ENCODE results near the gene TALDO1.

The TALDO1 gene

DNA sequence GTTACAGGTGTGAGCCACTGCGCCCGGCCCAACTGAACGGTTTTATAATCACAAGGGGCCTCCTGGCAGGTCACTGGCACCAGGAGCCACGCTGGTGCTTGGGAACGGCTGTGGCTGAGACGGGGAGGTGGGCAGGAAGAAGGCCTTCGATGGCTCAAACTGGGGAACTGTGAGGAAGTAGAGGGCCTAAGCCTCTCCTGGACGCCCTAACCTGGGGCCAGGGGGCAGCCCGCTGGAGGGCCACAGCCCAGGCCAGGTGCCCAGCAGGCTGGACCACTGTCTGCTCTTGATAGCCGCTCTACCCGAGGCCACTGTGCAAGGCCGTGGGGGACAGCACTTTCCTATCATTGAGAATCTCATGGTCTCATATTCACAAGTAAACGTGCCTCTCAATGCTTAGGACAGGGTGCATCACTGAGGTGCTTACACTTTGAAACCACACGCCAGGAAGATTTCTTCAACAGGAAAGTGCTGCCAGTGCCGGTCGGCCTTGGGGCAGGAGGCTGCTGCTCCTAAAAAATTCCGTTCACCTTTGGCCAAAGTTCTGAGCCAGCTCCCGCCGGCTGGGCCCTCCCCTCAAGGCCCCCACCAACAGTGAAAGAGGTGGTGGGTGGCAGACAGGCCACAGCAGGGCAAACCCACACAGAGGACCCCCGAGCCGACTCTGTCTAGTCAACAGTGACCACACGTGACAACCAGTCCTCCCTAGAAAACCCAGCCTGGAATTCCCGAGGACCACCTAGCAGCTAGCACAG, 22.8 kb downstream of the TALDO1 start:
- no peak for DNase-seq (ENCODE audit: low read depth)

DNA sequence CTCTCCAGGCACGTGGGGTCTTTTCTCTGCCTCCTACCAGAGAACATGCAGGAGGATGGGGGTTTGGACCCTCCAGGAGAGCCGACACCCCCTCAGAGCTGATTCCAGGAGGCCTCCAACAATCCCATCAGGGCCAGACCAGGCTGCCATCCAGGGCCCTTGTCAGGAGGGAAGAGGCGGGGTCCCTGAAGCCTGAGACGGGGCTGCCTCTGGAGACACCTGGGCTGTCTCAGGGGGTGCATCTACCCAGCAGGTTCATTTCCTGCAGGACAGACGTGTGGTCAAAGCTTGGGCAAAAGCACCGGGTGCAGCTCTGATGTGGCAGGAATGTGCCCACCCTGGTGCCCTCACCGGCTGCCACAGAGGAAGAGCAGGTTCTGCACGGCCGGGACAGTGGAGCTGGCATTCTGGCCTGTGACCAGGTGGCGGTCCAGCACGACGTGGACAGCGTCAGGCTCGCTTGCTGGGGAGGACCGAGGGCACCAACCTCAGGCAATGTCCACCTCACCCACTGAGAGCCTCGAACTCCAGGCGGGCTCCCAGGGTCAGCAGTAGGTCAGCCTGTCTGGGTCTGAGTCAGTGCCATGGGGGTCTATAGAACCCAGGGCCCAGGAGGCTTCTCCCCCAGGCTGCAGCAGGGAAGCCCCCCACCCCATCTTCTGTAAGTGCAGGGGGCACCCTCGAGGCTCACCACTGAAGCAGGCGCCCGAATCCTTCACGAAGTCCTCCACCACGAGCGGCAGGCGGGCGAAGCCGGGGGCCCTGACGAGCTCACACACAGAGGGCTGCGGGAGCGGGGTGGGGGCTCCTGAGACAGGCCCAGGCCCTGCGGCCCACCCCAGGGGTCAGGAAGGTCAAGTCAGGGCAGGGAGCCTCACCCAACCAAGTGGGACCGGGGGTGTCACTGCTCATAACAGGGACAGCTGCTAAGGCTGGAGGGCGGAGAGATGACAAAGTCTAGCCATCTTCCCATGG, 23.7 kb downstream of the TALDO1 start:
- DNase-seq (ENCODE audit: low read depth), result no peak

- DNase-seq (ENCODE audit: low read depth), result no peak
Observed at GRCh38 chr11:771617-772204, 24.4 kb downstream of the TALDO1 start.

DNA sequence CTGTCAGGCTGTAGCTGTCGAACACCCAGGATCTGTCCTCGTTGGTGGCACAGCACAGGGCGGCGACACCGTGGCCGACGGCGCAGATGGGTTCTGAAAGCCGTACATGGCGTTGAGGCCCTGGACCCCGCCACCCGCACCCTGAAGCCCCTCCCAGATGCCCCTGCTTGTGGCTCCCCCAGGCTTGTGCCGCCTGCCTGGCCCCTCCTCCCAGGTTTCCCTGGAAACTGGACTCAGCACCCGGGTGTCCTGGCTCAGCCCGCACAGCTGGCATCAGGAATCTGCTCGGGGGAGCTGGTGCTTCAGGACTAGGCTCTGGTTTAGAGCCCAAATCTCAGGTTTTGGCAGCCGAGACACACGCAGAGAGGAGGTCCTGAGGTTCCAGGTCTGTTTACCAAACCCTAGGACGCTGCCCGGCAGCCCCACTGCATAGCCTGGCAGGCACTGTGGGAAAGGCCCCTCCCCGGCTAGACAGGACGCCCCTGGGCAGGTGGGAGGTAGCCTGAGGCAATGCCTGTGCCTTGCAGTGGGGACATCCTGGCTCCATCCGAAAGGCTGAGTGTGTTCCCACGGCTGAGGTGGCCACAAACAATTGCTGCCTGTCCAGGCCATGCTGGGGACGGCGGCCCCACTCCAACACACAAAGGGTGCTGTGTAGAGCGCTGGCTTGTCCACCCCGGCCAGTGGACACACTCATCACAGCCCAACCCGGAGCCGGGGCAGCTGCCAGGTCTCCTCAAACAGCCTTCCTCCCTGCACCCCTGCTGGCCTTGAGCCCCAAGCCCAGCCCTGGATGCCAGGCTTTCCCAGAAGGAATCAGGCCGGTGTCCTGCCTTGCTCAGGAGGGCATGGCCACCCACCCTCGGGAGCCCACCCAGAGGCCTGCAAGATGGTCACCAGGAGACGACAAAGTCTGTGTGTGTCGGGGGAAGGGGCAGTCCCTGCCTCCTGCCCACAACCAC, 25.4 kb downstream of the TALDO1 start:
- DNase-seq (ENCODE audit: low read depth), result no peak

DNA sequence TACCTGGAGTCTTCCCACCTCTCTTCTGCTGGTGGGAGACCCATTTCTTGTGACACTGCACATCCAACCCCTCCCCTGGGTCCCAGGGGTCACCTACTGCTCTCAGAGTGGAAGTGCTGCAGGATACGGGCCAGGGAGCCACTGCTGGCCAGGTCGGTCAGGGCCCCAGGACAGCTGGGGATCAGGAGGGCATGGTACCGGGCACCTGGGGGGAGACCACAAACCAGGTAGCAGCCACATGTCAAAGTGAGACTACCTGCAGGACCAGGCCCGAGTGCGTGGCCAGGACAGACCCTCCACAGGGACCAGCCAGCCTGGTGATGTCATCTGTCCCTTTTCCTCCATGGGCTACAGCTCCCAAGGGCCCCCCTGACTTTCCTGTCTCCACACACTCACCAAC, 26.2 kb downstream of the TALDO1 start:
- no peak for DNase-seq (ENCODE audit: low read depth)

- no peak for DNase-seq (ENCODE audit: low read depth)
Observed at GRCh38 chr11:773830-774229, 26.6 kb downstream of the TALDO1 start.

DNA sequence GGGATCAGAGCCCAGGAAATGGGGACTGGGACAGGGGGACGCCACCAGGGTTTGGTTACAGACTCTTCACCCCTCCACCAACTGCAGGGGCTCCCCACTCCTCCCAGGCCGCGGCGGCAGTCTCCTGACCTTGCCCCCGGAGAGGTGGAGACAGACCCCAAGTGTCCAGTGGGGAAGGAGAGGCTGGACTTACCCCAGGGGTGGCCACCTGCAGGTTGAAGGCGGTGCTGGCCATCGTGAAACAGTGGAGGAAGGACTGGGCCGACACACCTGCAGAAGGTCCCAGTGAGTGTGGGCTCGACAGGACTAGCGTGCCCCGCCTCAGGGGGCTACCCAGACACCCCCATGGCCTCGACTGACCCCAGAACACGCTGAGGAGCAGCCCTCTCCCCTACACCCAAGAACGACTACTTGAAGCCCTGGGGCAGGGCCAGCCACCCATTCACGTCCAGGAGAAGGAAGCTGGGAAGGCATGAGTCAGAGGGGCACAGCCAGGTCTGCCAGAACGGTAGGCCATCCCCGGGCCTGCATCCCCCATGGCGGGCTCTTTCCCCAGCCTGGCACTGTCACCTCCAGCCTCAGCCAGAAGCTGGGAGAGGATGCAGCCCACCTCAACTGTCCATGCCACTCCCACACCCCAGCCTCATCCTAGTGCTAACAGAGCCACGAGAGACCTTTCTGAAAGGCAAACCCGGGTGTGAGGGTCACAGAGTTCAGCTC, 27.8 kb downstream of the TALDO1 start:
- DNase-seq (ENCODE audit: low read depth), result no peak

DNA sequence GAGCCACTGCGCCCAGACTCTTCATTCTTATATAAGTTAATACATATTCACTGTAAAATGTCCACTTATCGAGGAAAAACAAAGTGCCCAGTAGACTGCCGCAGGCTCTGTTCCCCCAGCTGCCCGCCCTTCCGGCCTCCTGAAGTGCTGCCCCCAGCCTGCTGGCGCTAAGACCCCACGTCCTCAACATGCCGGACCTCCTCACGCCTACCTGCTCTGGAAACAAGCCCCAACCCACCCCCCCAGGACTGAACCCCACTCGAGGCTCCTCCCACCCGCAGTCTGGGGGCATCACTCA, 28.9 kb downstream of the TALDO1 start:
- DNase-seq (ENCODE audit: low read depth), result no peak

- no peak for DNase-seq (ENCODE audit: low read depth)
Observed at GRCh38 chr11:776561-777287, 29.5 kb downstream of the TALDO1 start.

GRCh38 chr11:777288-778255, 30.3 kb downstream of the TALDO1 start, which contains the start of gene GATD1:
Gene GATD1 (minus strand): TSS chr11:777487. CDS start chr11:777462, 25 bp downstream.
- peak; percentile 92 for DNase-seq (ENCODE audit: low read depth)

DNA sequence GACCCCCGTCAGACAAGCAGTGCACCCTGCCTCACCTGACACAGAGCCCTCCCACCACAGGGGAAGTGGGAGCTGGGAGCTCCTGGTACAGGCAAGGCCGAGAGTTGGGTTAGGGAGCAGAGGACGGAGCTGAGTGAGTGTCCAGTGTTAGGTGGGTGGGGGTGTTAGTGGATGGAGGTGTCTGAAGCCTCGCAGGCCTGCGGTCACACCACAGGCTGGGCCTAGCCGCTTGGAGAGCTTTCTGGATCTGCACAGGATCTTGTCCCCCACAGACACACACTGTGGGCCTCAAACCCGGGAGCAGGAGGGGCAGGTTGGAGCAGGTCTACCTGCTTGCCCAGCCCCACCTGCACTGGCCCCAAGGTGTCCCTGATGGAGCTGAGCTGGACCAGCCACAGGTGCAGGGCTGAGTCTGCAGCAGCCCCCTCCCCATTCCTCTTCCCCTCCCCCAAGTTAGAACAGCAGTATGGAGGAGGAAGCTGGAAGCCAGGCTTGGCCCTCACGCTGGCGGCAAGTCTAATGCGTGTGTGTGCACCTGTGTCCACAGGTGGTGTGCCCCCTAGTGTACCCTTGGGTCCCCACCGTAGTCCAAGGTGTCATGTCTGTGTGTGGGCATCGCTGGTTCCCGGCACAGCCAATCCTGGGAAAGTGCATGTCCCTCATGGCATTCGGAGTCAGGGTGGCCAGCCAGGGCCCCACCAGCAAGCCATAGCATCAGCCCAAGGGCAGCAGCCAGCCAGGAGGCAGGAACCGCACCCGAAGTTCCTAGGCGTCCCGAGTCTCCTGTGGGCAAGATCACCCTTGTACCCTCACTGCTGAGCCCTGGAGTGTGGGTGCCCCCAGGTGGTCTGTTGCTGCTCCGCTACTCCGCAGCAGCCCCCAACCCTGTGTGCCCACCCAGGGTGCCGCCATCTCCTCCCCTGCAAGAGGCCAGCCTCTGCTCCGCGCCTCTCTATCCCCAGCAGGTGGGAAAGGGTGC, 32.0 kb downstream of the TALDO1 start:
- no peak for DNase-seq (ENCODE audit: low read depth)

- no peak for DNase-seq (ENCODE audit: low read depth)
Observed at GRCh38 chr11:779955-780532, 32.8 kb downstream of the TALDO1 start.

DNA sequence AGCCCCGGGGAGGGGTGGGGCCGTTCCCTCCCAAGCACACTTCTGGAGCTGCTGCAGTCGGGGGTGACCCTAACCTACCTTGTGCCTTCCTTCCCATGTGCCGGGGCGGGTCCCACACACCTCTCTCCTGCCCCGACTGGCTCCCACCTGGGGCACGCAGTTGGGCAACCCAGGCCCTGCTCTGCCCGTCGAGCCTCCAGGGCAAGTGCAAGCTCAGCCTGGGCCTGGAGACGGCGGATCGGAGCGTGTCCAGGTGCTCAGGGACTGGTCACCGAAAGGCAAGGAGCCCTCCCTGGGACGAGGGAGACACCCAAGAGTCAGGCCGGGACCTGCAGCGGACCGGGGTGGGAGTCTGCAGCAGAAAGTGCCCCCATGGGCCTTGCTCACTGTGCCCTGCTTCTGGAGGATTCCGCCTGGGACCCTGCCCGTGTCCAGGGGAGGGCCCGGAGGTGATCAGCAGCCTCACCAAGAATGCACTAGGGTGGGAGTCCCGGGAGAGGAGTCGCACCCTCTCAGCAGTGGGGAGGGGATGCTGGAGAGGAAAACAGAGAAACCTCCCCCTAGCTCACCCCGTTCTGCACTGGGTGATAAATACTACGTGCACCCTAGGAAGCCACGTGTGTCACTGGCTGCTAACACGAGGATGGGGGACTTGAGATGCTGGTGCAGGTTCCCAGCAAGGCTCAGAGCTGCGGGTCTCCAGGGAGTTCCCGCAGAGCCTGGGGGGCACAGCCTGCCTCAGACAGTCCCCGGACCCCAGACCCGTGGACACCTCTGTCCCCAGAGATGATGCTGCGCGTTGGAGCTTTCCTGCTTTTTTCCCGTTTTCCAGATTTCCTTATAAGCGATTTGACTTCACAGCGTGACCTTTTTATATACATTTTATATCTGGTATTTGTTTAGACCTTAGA, 35.3 kb downstream of the TALDO1 start:
- no peak for DNase-seq (ENCODE audit: low read depth)

DNA sequence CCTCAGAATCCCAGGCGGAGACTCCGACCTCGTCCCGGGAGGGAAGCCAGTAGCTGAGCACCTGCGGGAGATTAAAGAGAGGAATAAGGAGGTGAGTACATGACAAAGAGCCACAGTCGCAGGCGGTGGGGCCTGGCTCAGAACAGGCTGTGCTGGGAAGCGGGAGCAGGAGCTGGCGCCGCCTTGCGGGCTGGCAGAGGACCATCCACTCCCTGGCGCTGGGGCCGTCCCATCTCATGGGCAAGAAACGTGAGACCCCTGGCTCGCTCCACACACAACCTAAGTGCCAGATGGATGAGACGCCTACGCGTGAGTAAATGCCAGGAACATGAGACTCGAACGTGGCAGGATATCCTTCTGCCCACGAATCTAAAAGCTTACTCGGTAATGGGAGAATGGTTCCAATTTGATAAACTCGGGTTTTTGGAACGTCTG, 36.3 kb downstream of the TALDO1 start:
- no peak for DNase-seq (ENCODE audit: low read depth)

- no peak for DNase-seq (ENCODE audit: low read depth)
Observed at GRCh38 chr11:786235-787083, 39.2 kb downstream of the TALDO1 start.
